Myocyte (in vitro differentiated cells): ENCODE results near the gene CBR4. TPM values are rescaled to one million over a fixed set of nuclear protein-coding genes. Genes with fewer than 3 reads are reported as not detected.
"Not testable (repeated sequence)": the region's sequence is repeated elsewhere in the genome, so short reads cannot be mapped to it uniquely, and the experiment has no call there.

Experiments
- DNase-seq: peaks from one replicate; pipeline ENCODE4 v3.0.0-alpha.2; 2012; ENCODE audit warnings: low read depth
- total RNA-seq: library from RNA; depleted of rRNA; stranded (reverse); fragments of >200 nt; gene quantifications from 2 replicates; pipeline ENCODE4 v1.2.3, GENCODE V29; 2014

CBR4 gene
- total RNA-seq, 1 donor from 2014 or later: 20.5 TPM

GRCh38 chr4:169035871-169036620, 26.0 kb upstream of the CBR4 start:
- DNase-seq: not testable (repeated sequence)

GRCh38 chr4:169033660-169034059, 23.6 kb upstream of the CBR4 start:
- no peak for DNase-seq

GRCh38 chr4:169032883-169033645, 23.0 kb upstream of the CBR4 start:
- DNase-seq: no peak

- no peak for DNase-seq
Measured at GRCh38 chr4:169032194-169032593, 22.1 kb upstream of the CBR4 start.

- no peak for DNase-seq
Measured at GRCh38 chr4:169031392-169031791, 21.3 kb upstream of the CBR4 start.

- no peak for DNase-seq
Measured at GRCh38 chr4:169030562-169030982, 20.5 kb upstream of the CBR4 start.

GRCh38 chr4:169029947-169030346, 19.9 kb upstream of the CBR4 start:
- no peak for DNase-seq

GRCh38 chr4:169027663-169028062, 17.6 kb upstream of the CBR4 start:
- no peak for DNase-seq

GRCh38 chr4:169025184-169025583, 15.1 kb upstream of the CBR4 start:
- DNase-seq: no peak

GRCh38 chr4:169024762-169025161, 14.7 kb upstream of the CBR4 start:
- DNase-seq: peak; percentile 52

GRCh38 chr4:169018406-169018805, 8.4 kb upstream of the CBR4 start:
- no peak for DNase-seq

- DNase-seq: no peak
Measured at GRCh38 chr4:169017971-169018370, 7.9 kb upstream of the CBR4 start.

- no peak for DNase-seq
Measured at GRCh38 chr4:169015186-169015623, 5.2 kb upstream of the CBR4 start.

- no peak for DNase-seq
Measured at GRCh38 chr4:169014586-169014985, 4.5 kb upstream of the CBR4 start.

GRCh38 chr4:169013396-169013795, 3.3 kb upstream of the CBR4 start:
- DNase-seq: no peak

GRCh38 chr4:169012049-169012448, 2.0 kb upstream of the CBR4 start:
- no peak for DNase-seq

- peak; percentile 78 for DNase-seq
Measured at GRCh38 chr4:169009286-169010124, 550 bp downstream of the CBR4 start.

- no peak for DNase-seq
Measured at GRCh38 chr4:169005453-169006099, 4.5 kb downstream of the CBR4 start.

- DNase-seq: no peak
Measured at GRCh38 chr4:169000315-169000714, 9.7 kb downstream of the CBR4 start.

- peak; percentile 17 for DNase-seq
Measured at GRCh38 chr4:168999809-169000208, 10.2 kb downstream of the CBR4 start.

GRCh38 chr4:168998596-168998995, 11.5 kb downstream of the CBR4 start:
- DNase-seq: no peak
